D721Med (cell line): ENCODE measurements around the gene FADS6.

Source experiments
- DNase-seq: peaks from one replicate; pipeline ENCODE4 v3.0.0; 2011; ENCODE audit warnings: low spot score; ENCODE audit not compliant: insufficient read length
- FAIRE-seq: peaks from 2 replicates; lab custom pipeline; 2011; peaks lifted over from hg19 to GRCh38; lab: Jason Lieb, UNC
- TF ChIP-seq, protein P1 (sequence below): IDR thresholded peaks from 2 replicates; pipeline ENCODE4 v1.5.1; 2012; ENCODE audit warnings: mild to moderate bottlenecking, control low read depth; ENCODE audit not compliant: insufficient read depth; ENCODE audit errors: missing control alignments

The FADS6 gene

DNA sequence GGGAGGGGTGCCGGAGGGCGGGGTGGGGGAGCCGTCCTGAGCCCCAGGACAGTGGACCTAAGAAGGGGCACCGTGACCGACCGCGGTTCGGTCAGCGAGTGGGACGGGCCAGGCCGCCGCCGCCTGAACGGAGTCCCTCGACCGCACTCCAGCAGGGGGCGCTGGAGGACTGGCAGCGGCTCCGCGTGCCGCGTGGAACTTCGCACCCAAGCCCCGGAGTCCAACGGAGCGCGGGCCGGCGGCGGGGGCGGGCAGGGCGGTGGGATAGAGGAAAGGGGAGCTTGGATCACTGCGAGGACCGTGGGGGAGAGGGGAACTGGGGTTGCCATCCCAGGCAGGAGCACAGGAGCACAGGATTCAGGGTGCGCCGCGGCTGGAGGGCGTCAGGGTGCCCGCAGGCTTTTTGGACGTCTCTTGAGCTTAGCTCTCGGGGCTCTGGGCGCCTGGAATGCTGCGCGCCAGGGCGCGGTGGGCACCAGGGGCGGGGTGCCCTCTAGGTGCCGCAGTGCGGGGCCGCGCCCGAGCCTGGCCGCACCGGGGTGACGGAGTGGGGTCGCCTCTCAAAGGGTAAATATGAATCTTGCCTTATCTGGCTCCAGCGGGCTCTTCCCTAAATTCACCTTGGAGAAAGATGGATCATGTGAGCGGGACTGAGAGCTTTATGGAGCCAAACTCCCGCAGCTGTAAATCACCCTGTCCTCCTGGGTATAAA lies 30.3 kb upstream of the FADS6 start:
- DNase-seq (peak; percentile 92), FAIRE-seq (no peak)
- TF ChIP-seq, protein P1, sequence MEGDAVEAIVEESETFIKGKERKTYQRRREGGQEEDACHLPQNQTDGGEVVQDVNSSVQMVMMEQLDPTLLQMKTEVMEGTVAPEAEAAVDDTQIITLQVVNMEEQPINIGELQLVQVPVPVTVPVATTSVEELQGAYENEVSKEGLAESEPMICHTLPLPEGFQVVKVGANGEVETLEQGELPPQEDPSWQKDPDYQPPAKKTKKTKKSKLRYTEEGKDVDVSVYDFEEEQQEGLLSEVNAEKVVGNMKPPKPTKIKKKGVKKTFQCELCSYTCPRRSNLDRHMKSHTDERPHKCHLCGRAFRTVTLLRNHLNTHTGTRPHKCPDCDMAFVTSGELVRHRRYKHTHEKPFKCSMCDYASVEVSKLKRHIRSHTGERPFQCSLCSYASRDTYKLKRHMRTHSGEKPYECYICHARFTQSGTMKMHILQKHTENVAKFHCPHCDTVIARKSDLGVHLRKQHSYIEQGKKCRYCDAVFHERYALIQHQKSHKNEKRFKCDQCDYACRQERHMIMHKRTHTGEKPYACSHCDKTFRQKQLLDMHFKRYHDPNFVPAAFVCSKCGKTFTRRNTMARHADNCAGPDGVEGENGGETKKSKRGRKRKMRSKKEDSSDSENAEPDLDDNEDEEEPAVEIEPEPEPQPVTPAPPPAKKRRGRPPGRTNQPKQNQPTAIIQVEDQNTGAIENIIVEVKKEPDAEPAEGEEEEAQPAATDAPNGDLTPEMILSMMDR: peak; percentile 82

DNA sequence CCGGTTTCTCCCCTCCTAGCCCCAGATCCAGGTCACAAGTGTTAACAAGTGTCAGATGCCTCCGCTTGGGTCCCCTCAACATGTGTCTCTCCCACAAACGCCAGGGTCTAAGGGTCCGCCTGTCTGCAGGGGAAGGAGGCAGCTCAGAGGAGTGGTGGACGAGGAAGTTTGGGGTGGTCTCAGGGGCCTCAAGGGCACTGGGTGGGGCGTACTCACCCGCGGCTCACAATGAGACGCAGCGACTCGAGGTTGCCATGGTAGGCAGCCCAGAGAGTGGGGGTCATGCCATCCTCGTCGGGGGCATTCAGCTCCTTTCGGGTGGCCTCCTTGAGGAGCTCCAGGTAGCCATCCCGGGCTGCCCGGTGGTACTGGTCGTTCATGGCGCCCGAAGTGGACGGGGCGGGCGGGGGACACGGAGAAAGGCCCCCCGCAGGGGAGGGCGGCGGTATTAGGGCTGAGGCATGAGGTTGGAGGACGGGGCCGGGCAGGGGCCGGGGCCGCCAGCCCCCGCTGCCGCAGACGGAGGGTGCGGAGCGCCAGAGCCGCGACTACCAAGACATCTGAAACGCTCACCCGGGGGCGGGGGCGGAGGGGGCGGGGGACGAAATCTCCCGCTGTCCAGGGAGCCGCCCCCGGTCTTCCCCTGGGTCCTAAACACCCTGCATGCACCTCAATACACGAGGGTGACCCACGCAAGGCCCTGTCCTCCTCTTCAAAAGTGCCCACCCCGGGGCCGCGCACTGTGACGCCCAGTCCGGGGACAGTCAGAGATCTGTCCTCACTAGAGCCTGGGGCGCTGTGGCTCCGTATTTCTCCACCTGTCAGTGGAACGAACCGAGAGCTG lies 29.5 kb upstream of the FADS6 start, which contains the start of gene USH1G:
USH1G (minus strand) TSS at position 562 of the 844 bp plus-strand sequence; CDS start at position 380, 182 bp downstream.
- TF ChIP-seq, protein P1: no peak
- DNase-seq: peak; percentile 76
- no peak for FAIRE-seq

DNA sequence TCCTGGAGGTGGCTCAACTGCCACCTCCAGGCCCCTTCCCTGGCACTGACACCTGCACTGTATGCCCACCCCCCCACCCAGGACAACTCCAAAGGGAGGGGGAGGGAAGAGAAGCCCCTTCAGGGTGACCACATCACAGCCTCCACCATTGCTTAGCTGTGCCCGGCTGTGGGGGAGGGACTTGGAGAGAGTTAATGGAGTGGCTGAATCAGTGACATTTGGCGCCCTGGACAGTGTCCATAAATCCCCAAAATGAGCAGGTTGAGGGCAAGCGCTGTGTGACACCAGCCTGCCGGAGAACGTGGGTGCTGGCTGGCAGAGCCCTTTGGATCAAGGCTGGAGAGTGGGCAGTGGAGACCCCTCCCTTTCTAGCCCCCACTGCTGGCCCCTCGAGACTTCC lies 28.7 kb upstream of the FADS6 start:
- TF ChIP-seq, protein P1: no peak
- DNase-seq: no peak
- no peak for FAIRE-seq

DNA sequence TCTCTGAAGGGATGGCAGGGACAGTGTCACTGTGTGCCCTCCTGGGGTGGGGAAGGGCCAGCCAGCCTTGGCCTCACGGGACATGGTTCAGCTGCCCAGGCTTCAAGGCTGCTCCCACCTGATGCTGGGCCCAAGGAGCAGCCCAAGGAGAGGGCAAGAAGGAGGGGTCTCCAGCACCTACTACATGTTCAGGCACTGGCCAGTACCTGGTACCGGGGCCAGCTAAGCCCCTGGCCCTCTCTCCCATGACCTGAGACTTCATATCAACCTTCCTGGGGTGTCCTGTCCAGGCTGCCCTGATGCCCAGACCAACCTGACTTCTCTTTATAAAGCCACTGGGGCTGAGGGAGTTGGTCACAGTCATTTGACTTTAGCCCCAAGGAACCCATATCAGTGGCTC lies 28.3 kb upstream of the FADS6 start:
- TF ChIP-seq, protein P1: no peak
- no peak for DNase-seq
- FAIRE-seq: no peak

DNA sequence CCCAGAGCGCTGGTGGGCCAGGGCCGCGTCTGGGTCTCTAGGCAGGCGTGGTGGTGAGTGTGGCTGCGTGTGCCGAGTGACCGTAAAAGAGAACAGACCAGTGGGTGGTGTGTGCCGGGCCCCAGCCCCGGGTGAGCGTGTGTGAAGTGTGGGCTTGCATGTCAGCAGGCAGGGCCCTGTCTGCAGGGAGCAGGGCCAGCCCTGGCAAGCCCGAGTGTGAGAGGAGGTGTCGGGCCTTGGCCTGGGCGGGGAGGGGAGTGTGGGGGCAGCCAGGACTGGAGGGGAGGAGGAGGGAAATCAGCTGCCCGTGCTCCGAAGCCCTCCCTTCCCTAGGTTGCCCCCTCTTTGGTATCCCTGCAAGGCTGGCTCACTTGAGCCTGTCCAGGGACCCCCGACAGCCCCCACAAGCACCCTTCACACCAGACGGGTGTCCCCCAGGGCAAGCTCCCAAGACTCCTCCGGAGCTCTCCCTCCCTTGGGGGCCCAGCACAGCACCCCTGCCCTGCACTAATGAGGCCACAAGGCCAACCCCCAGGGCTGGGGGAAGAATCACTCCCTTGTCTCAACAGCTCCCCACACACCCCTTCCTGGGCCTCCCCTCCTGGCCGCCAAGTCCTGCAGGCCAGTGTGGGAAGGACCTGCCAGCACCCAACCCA lies 27.7 kb upstream of the FADS6 start:
- FAIRE-seq (no peak), DNase-seq (no peak)
- TF ChIP-seq, protein P1: no peak

DNA sequence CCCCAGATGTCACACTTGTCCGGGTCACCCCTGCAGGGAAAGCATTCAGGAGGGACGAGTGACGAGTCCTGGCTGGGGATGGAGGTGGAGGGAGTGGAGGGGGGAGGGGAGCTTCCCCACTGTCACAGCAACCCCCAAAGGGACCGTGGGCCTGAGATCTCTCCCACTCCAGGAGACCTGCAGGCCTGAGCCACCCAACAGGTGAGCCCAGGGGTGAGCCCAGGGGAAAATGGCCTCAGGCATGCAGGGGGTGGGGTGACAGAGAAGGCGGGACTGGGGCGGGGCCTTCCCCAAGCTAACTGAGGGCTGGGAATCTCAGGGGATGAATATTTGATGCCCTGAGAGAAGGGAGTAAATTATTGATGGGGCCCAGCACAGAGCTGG lies 27.2 kb upstream of the FADS6 start:
- FAIRE-seq: no peak
- TF ChIP-seq, protein P1: no peak
- DNase-seq: no peak

DNA sequence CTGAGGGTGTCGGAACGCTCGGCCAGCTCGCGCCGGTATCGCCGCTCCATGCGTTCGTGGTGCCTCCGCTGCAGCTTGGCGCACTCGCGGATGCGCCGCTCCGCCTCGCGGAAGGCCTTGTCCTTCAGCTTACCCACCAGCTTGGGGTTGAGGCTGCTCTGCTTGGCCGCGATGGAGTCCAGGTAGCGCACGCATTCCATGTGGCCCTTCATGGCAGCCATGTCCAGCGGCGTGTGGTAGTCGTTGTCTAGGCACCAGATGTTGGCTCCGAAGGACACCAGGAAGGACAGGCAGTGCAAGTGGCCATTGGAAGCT lies 26.8 kb upstream of the FADS6 start:
- DNase-seq (no peak), FAIRE-seq (no peak)
- TF ChIP-seq, protein P1: no peak
